Measurements from ENCODE around the gene SNAI3. TPM values are rescaled to one million over a fixed set of nuclear protein-coding genes. Genes with fewer than 3 reads are reported as not detected.

The SNAI3 gene
- total and polyA plus RNA-seq, 2 donors (not counting 1 experiment from before 2014, with no cell fraction given), result 6.5 to 8.8 TPM

DNA sequence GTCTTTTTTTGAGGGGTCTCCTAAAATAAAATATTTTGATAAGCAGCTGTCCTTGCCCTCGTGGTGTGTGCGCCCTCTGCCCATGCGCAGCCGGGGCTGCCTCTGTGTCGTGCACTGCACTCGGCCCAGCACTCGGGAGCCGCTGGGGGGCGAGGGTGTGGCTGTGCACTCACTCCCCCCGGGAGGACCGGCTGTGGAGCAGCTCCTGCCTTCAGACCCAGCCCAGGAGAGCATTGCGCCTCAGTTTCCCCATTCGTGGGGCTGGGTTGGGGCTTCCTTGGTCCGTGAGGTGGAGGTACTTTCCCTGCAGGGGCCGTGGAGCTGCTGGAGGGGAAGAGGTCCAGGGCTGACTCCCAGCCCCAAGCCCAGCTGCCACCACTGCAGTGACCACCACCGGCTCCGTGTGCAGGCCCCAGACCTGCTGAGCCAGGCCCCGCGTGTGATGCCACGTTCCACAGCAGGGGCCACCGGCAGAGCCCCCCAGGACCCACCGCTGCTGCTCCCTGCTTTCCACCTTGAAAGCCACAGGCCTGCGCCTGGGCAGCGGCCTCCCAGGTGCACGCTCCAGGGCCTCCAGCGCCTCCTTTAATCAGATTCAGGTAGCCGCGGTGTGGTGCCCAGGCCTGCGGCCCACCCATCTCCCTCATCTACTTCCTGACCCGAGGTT is 54.3 kb downstream of the SNAI3 start:
- H3K79me2 ChIP-seq (ENCODE audit: control insufficient read depth, insufficient read depth, low read length), result no peaks in the 10 kb centered on the region
- H3K9ac ChIP-seq (ENCODE audit: low read length), result no peak overlapping the region
- peaks cover 0 to 45% of the 10 kb centered on the region in 2 experiments for H3K36me3 ChIP-seq (replicated peaks in 1 of 2; ENCODE audit: control extremely low read depth in 1 of 2, control insufficient read depth in 1 of 2, extremely low read depth in 1 of 2, insufficient read depth in 2 of 2, low read length in 1 of 2)
- H3K4me3 ChIP-seq (ENCODE audit: control extremely low read depth in 1 of 5, extremely low read depth in 1 of 5, insufficient read depth in 1 of 5, low read depth in 2 of 5, low read length in 4 of 5), result no peak overlapping the region
- ChIA-PET POLR2A (interaction anchor here (2.0 kb wide), 1 partner anchor 12 kb away, joined by 6 read pairs; no protein-coding TSS in a partner anchor), CTCF (interaction anchor here (1.8 to 2.5 kb wide), 3 partner anchors 50 to 73 kb away, joined by 8 to 14 read pairs (median 8); partner anchors contain the start of gene ZC3H18)
- TF ChIP-seq CTCF (IDR thresholded peaks at IDR 0.05), result no peak
- no peak for TF ChIP-seq EZH2 (IDR thresholded peaks at IDR 0.05; ENCODE audit: borderline replicate concordance, insufficient read depth, low read depth, low read length, poor library complexity, severe bottlenecking)
- H3K4me2 ChIP-seq (replicated peaks; ENCODE audit: low read depth, low read length, poor library complexity, severe bottlenecking), result no peak overlapping the region
- H3K4me1 Mint-ChIP-seq, result peaks cover 30% of the 10 kb centered on the region
- H3K27me3 Mint-ChIP-seq, result no peaks in the 10 kb centered on the region
- no peaks in the 10 kb centered on the region for H3K27me3 ChIP-seq (replicated peaks in 1 of 4; ENCODE audit: control extremely low read depth in 1 of 4, control insufficient read depth in 3 of 4, insufficient read depth in 4 of 4, low read length in 3 of 4)
- intact Hi-C loops (cut with micrococcal nuclease), result loop anchor here (5.0 to 10.0 kb wide), 2 partner anchors 153 to 180 kb away; partner anchors contain the start of genes PIEZO1 and ZFPM1
- no peaks in the 10 kb centered on the region for H3K9me3 Mint-ChIP-seq (ENCODE audit: insufficient read depth)
- no peak overlapping the region for H3K27ac Mint-ChIP-seq
- H3K4me3 Mint-ChIP-seq, result no peak overlapping the region
- WGBS (ENCODE audit: insufficient coverage), result 96% methylated on average over 28 of the region's 30 CpGs
- H3K9me3 ChIP-seq (ENCODE audit: control extremely low read depth in 1 of 3, control insufficient read depth in 2 of 3, insufficient read depth in 1 of 3, low read length in 2 of 3), result peaks cover 0 to 2% (median 0%) of the 10 kb centered on the region in 3 donors
- ATAC-seq (ENCODE audit: low read depth), result no peak
- H4K20me1 ChIP-seq (ENCODE audit: control insufficient read depth, insufficient read depth, low read length, poor library complexity, severe bottlenecking), result peaks cover 15% of the 10 kb centered on the region
- DNase-seq, result no peak
- H3K4me1 ChIP-seq (ENCODE audit: control insufficient read depth in 2 of 2, insufficient read depth in 2 of 2, low read length in 2 of 2), result peaks cover 21 to 40% of the 10 kb centered on the region in 2 donors
- no peak overlapping the region for H3K27ac ChIP-seq (ENCODE audit: low read length in 2 of 2)
- no peak overlapping the region for H2AFZ ChIP-seq (ENCODE audit: insufficient read depth, low read depth, low read length, poor library complexity, severe bottlenecking)

GRCh38 chr16:88631384-88631783 is 54.9 kb downstream of the SNAI3 start:
- Histone ChIP-seq H3K4me2 (replicated peaks; ENCODE audit: low read depth, low read length, poor library complexity, severe bottlenecking) (no peak overlapping the region), H3K27me3 (replicated peaks in 1 of 4; ENCODE audit: control extremely low read depth in 1 of 4, control insufficient read depth in 3 of 4, insufficient read depth in 4 of 4, low read length in 3 of 4) (no peaks in the 10 kb centered on the region), H3K4me3 (ENCODE audit: control extremely low read depth in 1 of 5, extremely low read depth in 1 of 5, insufficient read depth in 1 of 5, low read depth in 2 of 5, low read length in 4 of 5) (no peak overlapping the region), H3K4me1 (ENCODE audit: control insufficient read depth in 2 of 2, insufficient read depth in 2 of 2, low read length in 2 of 2) (peaks cover 20 to 35% of the 10 kb centered on the region in 2 donors), H2AFZ (ENCODE audit: insufficient read depth, low read depth, low read length, poor library complexity, severe bottlenecking) (no peak overlapping the region), H3K27ac (ENCODE audit: low read length in 2 of 2) (no peak overlapping the region), H3K36me3 (replicated peaks in 1 of 2; ENCODE audit: control extremely low read depth in 1 of 2, control insufficient read depth in 1 of 2, extremely low read depth in 1 of 2, insufficient read depth in 2 of 2, low read length in 1 of 2) (peaks cover 0 to 50% of the 10 kb centered on the region in 2 experiments), H4K20me1 (ENCODE audit: control insufficient read depth, insufficient read depth, low read length, poor library complexity, severe bottlenecking) (peaks cover 15% of the 10 kb centered on the region), H3K9me3 (ENCODE audit: control extremely low read depth in 1 of 3, control insufficient read depth in 2 of 3, insufficient read depth in 1 of 3, low read length in 2 of 3) (no peaks in the 10 kb centered on the region), H3K79me2 (ENCODE audit: control insufficient read depth, insufficient read depth, low read length) (no peaks in the 10 kb centered on the region), H3K9ac (ENCODE audit: low read length) (no peak overlapping the region)
- Mint-ChIP-seq H3K9me3 (ENCODE audit: insufficient read depth) (no peaks in the 10 kb centered on the region), H3K4me1 (peaks cover 28% of the 10 kb centered on the region), H3K27me3 (no peaks in the 10 kb centered on the region), H3K27ac (no peak overlapping the region), H3K4me3 (no peak overlapping the region)
- TF ChIP-seq CTCF (IDR thresholded peaks at IDR 0.05), result no peak
- no peak for TF ChIP-seq EZH2 (IDR thresholded peaks at IDR 0.05; ENCODE audit: borderline replicate concordance, insufficient read depth, low read depth, low read length, poor library complexity, severe bottlenecking)
- intact Hi-C loops (cut with micrococcal nuclease), result loop anchor here (5.0 to 10.0 kb wide), 2 partner anchors 153 to 179 kb away; partner anchors contain the start of genes PIEZO1 and ZFPM1
- CTCF ChIA-PET, result interaction anchor here (2.5 kb wide), 1 partner anchor 51 kb away, joined by 14 read pairs; no protein-coding TSS in a partner anchor
- POLR2A ChIA-PET, result no interaction called here
- 90% methylated on average over 12 of the region's 16 CpGs for WGBS (ENCODE audit: insufficient coverage)
- no peak for DNase-seq
- no peak for ATAC-seq (ENCODE audit: low read depth)

Data from B cell (primary cell).